Fibroblast of mammary gland (primary cell): ENCODE results near the gene TMEFF1.

Experiments used
- DNase-seq: peaks from one replicate; pipeline ENCODE4 v3.0.0-alpha.2; 2010; ENCODE audit warnings: low read depth
- H3K4me3 ChIP-seq: 2 replicates; pipeline ENCODE4 v1.5.1; 2011; ENCODE audit warnings: low read depth, mild to moderate bottlenecking, low read length, moderate library complexity; ENCODE audit not compliant: control insufficient read depth
- CTCF ChIP-seq: conservative IDR thresholded peaks from 2 replicates; pipeline ENCODE4 v1.5.1; 2011; ENCODE audit warnings: low read depth, low read length, inconsistent platforms; ENCODE audit not compliant: control insufficient read depth, insufficient read depth

The TMEFF1 gene

DNA sequence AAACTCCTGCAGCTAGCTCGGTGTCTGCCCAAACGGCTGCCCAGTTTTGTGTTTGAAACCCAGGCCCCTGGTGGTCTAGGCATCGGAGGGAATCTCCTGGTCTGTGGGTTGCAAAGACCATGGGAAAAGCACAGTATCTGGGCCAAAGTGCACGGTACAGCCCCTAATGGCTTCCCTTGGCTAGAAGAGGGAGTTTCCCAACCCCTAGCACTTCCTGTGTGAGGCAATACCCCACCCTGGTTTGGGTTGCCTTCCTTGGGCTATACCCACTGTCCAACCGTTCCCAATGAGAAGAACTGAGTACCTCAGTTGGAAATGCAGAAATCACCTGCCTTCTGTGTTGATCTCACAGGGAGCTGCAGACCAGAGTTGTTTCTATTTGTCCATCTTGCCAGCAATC, 146.7 kb downstream of the TMEFF1 start:
- no peak overlapping the region for H3K4me3 ChIP-seq
- TF ChIP-seq CTCF = no peak
- DNase-seq = no peak

DNA sequence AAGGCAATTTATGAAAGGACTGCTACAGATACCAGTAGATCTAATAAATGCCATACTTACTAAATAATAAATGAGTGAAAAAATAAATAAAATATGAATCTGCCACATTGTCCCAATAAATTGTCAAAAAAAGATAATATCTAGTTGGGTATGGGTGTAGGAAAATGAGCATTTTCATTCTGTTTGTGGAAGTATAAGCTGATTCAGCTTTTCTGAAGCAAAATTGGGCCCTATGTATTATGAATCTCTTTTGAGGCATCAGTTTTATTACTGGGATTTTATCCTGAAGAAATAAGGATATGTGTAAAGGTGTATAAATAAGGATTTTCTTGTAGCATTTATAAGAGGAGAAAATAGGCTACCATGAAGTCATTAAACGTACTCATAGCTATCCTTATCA, 151.0 kb downstream of the TMEFF1 start:
- TF ChIP-seq CTCF = no peak
- no peak for DNase-seq
- no peak overlapping the region for H3K4me3 ChIP-seq

DNA sequence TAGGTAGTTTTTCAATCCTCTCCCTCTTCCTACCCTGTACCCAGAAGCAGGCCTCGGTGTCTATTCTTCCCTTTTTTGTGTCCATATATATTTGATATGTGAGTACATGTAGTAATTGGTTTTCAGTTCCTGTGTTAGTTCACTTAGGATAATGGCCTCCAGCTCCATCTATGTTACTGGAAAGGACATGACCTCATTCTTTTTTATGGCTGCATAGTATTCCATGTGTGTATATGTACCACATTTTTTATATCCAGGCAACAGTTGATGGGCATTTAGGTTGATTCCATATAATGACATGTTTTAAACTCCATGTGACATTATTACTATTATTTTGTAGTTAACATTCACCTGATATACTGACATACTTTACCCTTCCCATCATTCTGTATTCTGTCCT, 154.0 kb downstream of the TMEFF1 start:
- no peak for TF ChIP-seq CTCF
- DNase-seq = no peak

More for the DNA sequence above, 154.0 kb downstream of the TMEFF1 start:
- no peak overlapping the region for H3K4me3 ChIP-seq
